Epithelial cell of esophagus (primary cell): ENCODE measurements around the gene IFIT1B.

Experiments
- DNase-seq: peaks from one replicate; pipeline ENCODE4 v3.0.0; 2010; ENCODE audit warnings: low read depth
- H3K4me3 ChIP-seq: 2 replicates; pipeline ENCODE4 v1.5.1; 2011; ENCODE audit warnings: mild to moderate bottlenecking, low read length, control low read depth
- TF ChIP-seq, protein P1 (sequence below): IDR thresholded peaks from 2 replicates; pipeline ENCODE4 v1.5.1; 2011; ENCODE audit warnings: low read depth, mild to moderate bottlenecking, low read length, control low read depth, inconsistent platforms; ENCODE audit not compliant: insufficient read depth; ENCODE audit errors: missing control alignments

IFIT1B gene

DNA sequence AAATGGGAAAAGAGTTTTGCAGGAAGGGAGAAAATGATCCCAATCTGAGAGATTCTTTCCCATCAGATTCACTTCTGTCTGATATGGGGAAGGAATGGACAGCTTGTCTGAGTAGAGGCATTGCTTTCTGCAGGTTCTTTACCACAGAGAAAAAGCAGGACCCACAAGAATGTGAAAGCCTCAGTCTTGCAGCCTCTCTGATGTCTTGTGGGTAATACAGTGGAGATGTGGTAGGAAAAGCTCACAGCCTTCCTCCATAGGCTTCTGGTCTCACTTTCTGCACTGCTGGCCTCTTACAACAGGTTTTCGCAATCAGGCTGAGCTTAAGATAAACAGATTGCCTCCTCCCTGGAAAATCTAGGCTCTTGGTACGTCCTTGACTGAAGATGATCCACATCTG is 15.1 kb downstream of the IFIT1B start:
- peak; percentile 47 for DNase-seq
- TF ChIP-seq, protein P1, sequence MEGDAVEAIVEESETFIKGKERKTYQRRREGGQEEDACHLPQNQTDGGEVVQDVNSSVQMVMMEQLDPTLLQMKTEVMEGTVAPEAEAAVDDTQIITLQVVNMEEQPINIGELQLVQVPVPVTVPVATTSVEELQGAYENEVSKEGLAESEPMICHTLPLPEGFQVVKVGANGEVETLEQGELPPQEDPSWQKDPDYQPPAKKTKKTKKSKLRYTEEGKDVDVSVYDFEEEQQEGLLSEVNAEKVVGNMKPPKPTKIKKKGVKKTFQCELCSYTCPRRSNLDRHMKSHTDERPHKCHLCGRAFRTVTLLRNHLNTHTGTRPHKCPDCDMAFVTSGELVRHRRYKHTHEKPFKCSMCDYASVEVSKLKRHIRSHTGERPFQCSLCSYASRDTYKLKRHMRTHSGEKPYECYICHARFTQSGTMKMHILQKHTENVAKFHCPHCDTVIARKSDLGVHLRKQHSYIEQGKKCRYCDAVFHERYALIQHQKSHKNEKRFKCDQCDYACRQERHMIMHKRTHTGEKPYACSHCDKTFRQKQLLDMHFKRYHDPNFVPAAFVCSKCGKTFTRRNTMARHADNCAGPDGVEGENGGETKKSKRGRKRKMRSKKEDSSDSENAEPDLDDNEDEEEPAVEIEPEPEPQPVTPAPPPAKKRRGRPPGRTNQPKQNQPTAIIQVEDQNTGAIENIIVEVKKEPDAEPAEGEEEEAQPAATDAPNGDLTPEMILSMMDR, result no peak
- H3K4me3 ChIP-seq, result no peak overlapping the region

DNA sequence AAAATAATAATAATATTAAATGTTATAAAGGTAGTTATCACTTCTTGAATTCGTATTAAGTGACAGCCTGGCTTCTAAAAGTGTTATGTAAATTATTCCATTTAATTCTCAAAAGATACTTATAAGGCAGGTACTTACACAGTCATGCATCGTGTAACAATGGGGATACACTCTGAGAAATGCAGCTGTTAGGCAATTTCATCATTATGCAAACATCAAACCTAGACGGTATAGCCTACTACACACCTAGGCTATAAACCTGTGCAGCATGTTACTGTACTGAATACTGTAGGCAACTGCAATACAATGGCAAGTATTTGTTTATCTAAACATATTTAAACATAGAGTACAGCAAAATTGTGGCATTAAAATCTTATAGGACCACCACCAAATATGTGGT is 16.0 kb downstream of the IFIT1B start:
- H3K4me3 ChIP-seq, result no peak overlapping the region
- DNase-seq, result peak; percentile 50
- TF ChIP-seq, protein P1, result no peak

DNA sequence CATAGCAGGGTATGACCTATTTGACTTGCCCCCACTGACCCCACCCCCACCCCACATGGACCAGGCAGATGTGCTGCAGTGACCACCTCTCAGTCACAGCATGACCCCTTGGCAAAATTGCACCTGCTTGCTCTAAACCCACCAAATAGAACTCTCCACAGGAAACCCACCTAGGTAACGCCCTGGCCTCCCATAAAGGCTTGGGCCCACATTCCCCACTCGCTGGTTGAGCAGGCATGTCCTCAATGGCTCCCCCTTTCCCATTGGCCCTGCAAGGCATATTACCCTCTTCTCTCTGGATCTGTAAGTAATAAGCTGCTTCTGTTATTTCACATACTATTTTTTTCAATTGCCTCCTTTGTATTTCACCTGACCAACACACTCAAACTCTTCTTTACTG is 17.3 kb downstream of the IFIT1B start:
- TF ChIP-seq, protein P1, result no peak
- DNase-seq, result no peak
- no peak overlapping the region for H3K4me3 ChIP-seq

DNA sequence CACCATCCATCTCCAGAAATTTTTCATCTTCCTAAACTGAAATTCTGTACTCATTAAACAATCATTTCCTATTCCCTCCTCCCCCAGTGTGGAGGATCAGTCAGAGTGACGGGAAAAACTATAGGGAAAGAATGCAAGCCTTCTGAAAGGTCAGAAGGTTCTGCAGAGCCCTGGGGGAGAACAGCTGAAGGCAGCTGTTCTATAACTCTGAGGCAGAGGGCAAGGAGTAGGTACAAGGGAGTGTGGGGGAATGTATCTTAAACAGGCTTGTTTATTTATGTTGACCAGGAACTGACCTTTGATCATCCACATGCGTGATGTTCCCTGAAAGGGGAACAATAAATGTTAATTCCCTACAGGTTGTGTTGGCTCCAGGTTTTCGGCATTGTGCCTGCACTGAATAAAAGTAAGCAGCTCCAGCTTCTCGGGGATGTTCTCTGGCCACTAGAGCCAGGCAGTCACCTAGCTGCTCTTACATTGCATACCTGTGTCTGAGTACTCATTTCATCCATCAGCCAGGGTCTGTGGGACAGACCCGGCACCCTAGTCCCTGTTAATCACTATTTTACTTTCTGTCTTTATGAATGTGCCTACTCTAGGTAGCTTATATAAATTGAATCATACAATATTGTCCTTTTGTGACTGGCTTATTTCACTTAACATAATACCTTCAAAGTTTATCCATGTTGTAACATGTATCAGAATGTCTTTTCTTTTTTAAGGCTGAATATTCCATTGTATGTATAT is 20.3 kb downstream of the IFIT1B start:
- H3K4me3 ChIP-seq, result no peak overlapping the region
- TF ChIP-seq, protein P1, result no peak
- DNase-seq, result no peak

DNA sequence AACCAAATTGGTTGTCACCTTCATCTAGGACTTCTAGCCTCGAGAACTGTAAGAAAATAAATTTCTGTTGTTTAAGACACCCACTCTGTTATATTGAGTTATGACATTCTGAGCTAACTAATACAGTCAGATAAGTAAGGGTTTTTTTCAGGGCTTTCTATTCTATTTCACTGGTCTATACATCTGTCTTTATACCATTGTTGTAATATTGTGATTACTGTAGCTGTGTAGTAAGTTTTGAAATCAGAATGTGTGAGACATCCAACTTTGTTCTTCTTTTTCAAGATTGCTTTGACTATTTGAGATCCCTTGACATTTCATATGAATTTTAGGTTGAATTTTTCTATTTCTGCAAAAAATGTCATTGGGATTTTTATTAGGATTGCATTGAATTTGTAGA is 22.1 kb downstream of the IFIT1B start:
- no peak for DNase-seq
- TF ChIP-seq, protein P1, result no peak
- H3K4me3 ChIP-seq, result no peak overlapping the region

DNA sequence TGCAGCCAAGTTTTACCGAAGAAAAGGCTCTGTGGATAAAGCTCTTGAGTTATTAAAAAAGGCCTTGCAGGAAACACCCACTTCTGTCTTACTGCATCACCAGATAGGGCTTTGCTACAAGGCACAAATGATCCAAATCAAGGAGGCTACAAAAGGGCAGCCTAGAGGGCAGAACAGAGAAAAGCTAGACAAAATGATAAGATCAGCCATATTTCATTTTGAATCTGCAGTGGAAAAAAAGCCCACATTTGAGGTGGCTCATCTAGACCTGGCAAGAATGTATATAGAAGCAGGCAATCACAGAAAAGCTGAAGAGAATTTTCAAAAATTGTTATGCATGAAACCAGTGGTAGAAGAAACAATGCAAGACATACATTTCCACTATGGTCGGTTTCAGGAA is 25.2 kb downstream of the IFIT1B start:
- DNase-seq, result no peak
- TF ChIP-seq, protein P1, result no peak
- no peak overlapping the region for H3K4me3 ChIP-seq
